Vagina (tissue), 2 donors: ENCODE data around the gene PFKM.

ENCODE experiments used
- CTCF ChIP-seq, 3 experiments: fragments of 450-650 bp in 2 of 3; fragments of 200-600 bp in 1 of 3; sonication (generic) in 1 of 3; IDR thresholded peaks; one replicate each; pipeline ENCODE4 v1.5.1; 2017 to 2019; ENCODE audit warnings: antibody characterized with exemption in 3 of 3, mild to moderate bottlenecking in 2 of 3, moderate library complexity in 2 of 3
- POLR2A ChIP-seq, 2 donors: fragments of 450-650 bp; IDR thresholded peaks; one replicate each; pipeline ENCODE4 v1.6.1; 2017; ENCODE audit warnings: antibody characterized with exemption in 2 of 2, mild to moderate bottlenecking in 2 of 2, moderate library complexity in 2 of 2
- POLR2AphosphoS5 ChIP-seq, 2 donors: sonication (generic); formaldehyde crosslinking; IDR thresholded peaks; one replicate each; pipeline ENCODE4 v1.9.0; 2017; ENCODE audit warnings: antibody characterized with exemption in 2 of 2, mild to moderate bottlenecking in 2 of 2, low read depth in 1 of 2; ENCODE audit not compliant: insufficient read depth in 1 of 2

- TF ChIP-seq POLR2A (IDR thresholded peaks at IDR 0.05) (no peak), CTCF (IDR thresholded peaks at IDR 0.05) (no peak), POLR2AphosphoS5 (IDR thresholded peaks at IDR 0.05; ENCODE audit: insufficient read depth in 1 of 2, low read depth in 1 of 2) (peak in 1 of 2 donors; percentile 65)
These were observed 64.1 kb downstream of the PFKM start, which contains the start of gene CCDC184 for GRCh38 chr12:48183091-48183875.
